Neural progenitor cell (in vitro differentiated cells): ENCODE measurements around the gene DIS3L2. TPM values are rescaled to one million over a fixed set of nuclear protein-coding genes. Genes with fewer than 3 reads are reported as not detected.

Experiments
- DNase-seq: peaks from one replicate; pipeline ENCODE4 v3.0.0-alpha.2; 2016; ENCODE audit warnings: low spot score
- H2AFZ ChIP-seq: fragments of 200-600 bp; sonication (generic); replicated peaks from 2 replicates; pipeline ENCODE4 v1.6.1; 2016; ENCODE audit warnings: antibody characterized with exemption
- H3F3A ChIP-seq: fragments of 200-600 bp; sonication (generic); 2 replicates; pipeline ENCODE4 v1.6.1; 2016; ENCODE audit warnings: antibody characterized with exemption, low read depth
- H3K27ac ChIP-seq: fragments of 200-600 bp; sonication (generic); 2 replicates; pipeline ENCODE4 v1.5.1; 2016; ENCODE audit warnings: mild to moderate bottlenecking
- H3K27me3 ChIP-seq: fragments of 200-600 bp; sonication (generic); 2 replicates; pipeline ENCODE4 v1.6.1; 2016; ENCODE audit warnings: mild to moderate bottlenecking, moderate library complexity
- H3K36me3 ChIP-seq: fragments of 200-600 bp; sonication (generic); 2 replicates; pipeline ENCODE4 v1.5.1; 2016
- H3K4me1 ChIP-seq: fragments of 200-600 bp; sonication (generic); 2 replicates; pipeline ENCODE4 v1.6.1; 2016; ENCODE audit warnings: mixed run types
- H3K4me2 ChIP-seq: fragments of 200-600 bp; sonication (generic); 2 replicates; pipeline ENCODE4 v1.6.1; 2016
- H3K4me3 ChIP-seq: fragments of 200-600 bp; sonication (generic); 2 replicates; pipeline ENCODE4 v1.5.1; 2016
- H3K79me2 ChIP-seq: fragments of 200-600 bp; sonication (generic); 2 replicates; pipeline ENCODE4 v1.6.1; 2016; ENCODE audit warnings: low read depth
- H3K9ac ChIP-seq: fragments of 200-600 bp; sonication (generic); 2 replicates; pipeline ENCODE4 v1.6.1; 2016
- H3K9me3 ChIP-seq: fragments of 200-600 bp; sonication (generic); 2 replicates; pipeline ENCODE4 v1.5.1; 2016; ENCODE audit warnings: low read depth
- H4K20me1 ChIP-seq: fragments of 200-600 bp; sonication (generic); 2 replicates; pipeline ENCODE4 v1.6.1; 2016; ENCODE audit warnings: low read depth
- H3K27ac Mint-ChIP-seq: 3 replicates; pipeline ENCODE4 v1.8.0; 2021; ENCODE audit warnings: mixed read lengths
- H3K27me3 Mint-ChIP-seq: 2 replicates; pipeline ENCODE4 v1.8.0; 2022; ENCODE audit warnings: low read depth, mild to moderate bottlenecking, inconsistent platforms, moderate library complexity, mixed read lengths; ENCODE audit not compliant: insufficient read depth
- H3K36me3 Mint-ChIP-seq: 3 replicates; pipeline ENCODE4 v1.8.0; 2021; ENCODE audit warnings: mixed read lengths
- H3K4me1 Mint-ChIP-seq: 3 replicates; pipeline ENCODE4 v1.8.0; 2021; ENCODE audit warnings: mixed read lengths
- H3K4me3 Mint-ChIP-seq: 3 replicates; pipeline ENCODE4 v1.8.0; 2021; ENCODE audit warnings: mild to moderate bottlenecking, moderate library complexity, mixed read lengths
- H3K9me3 Mint-ChIP-seq: 3 replicates; pipeline ENCODE4 v1.8.0; 2020; ENCODE audit warnings: mixed read lengths
- CTCF ChIP-seq: fragments of 200-600 bp; sonication (generic); IDR thresholded peaks from 2 replicates; pipeline ENCODE4 v1.5.1; 2017; ENCODE audit warnings: antibody characterized with exemption, mild to moderate bottlenecking
- EZH2 ChIP-seq: fragments of 200-600 bp; sonication (generic); IDR thresholded peaks from 2 replicates; pipeline ENCODE4 v1.6.1; 2017; ENCODE audit warnings: antibody characterized with exemption, mild to moderate bottlenecking, moderate library complexity
- EZH2phosphoT487 ChIP-seq: fragments of 200-600 bp; sonication (generic); IDR thresholded peaks from 2 replicates; pipeline ENCODE4 v1.6.1; 2017; ENCODE audit warnings: antibody characterized with exemption
- total RNA-seq: library from RNA; depleted of rRNA; stranded (reverse); fragments of >200 nt; gene quantifications from 2 replicates; pipeline ENCODE4 v1.2.3, GENCODE V29; 2015; ENCODE audit warnings: low replicate concordance

Gene DIS3L2
- total RNA-seq, 1 donor from 2014 or later = 23.2 TPM

GRCh38 chr2:232076272-232076671, 114.8 kb downstream of the DIS3L2 start:
- Histone ChIP-seq H3K4me2 (no peak overlapping the region), H3F3A (no peaks in the 10 kb centered on the region), H3K36me3 (no peaks in the 10 kb centered on the region), H3K79me2 (no peaks in the 10 kb centered on the region), H3K4me3 (no peak overlapping the region), H3K9me3 (no peaks in the 10 kb centered on the region), H3K27ac (no peak overlapping the region), H3K27me3 (no peaks in the 10 kb centered on the region), H3K9ac (no peak overlapping the region), H2AFZ (no peak overlapping the region), H3K4me1 (peaks cover 4% of the 10 kb centered on the region), H4K20me1 (peaks cover 5% of the 10 kb centered on the region)
- no peak for DNase-seq
- no peak for TF ChIP-seq EZH2phosphoT487
- TF ChIP-seq EZH2 = no peak
- no peak for TF ChIP-seq CTCF
- Mint-ChIP-seq H3K36me3 (no peaks in the 10 kb centered on the region), H3K27me3 (peaks cover 5% of the 10 kb centered on the region), H3K9me3 (no peaks in the 10 kb centered on the region), H3K4me3 (no peak overlapping the region), H3K4me1 (peaks cover 6% of the 10 kb centered on the region), H3K27ac (no peak overlapping the region)

- TF ChIP-seq CTCF (no peak), EZH2phosphoT487 (no peak), EZH2 (no peak)
- H4K20me1 ChIP-seq = peaks cover 5% of the 10 kb centered on the region
Measured at GRCh38 chr2:232076736-232077135, 115.2 kb downstream of the DIS3L2 start.

GRCh38 chr2:232085164-232085563, 123.7 kb downstream of the DIS3L2 start:
- Mint-ChIP-seq H3K27ac (no peak overlapping the region), H3K4me3 (no peak overlapping the region)

More at GRCh38 chr2:232076736-232077135, 115.2 kb downstream of the DIS3L2 start:
- Histone ChIP-seq H3K4me1 (peaks cover 4% of the 10 kb centered on the region), H3K9ac (no peak overlapping the region), H2AFZ (no peak overlapping the region), H3K9me3 (no peaks in the 10 kb centered on the region), H3K79me2 (no peaks in the 10 kb centered on the region), H3K4me2 (no peak overlapping the region), H3K4me3 (no peak overlapping the region), H3K36me3 (no peaks in the 10 kb centered on the region), H3K27ac (no peak overlapping the region), H3F3A (no peaks in the 10 kb centered on the region), H3K27me3 (no peaks in the 10 kb centered on the region)
- no peaks in the 10 kb centered on the region for H3K9me3 Mint-ChIP-seq
- no peak for DNase-seq
- H3K4me3 Mint-ChIP-seq = no peak overlapping the region
- H3K4me1 Mint-ChIP-seq = peaks cover 6% of the 10 kb centered on the region
- H3K27me3 Mint-ChIP-seq = peaks cover 5% of the 10 kb centered on the region
- no peak overlapping the region for H3K27ac Mint-ChIP-seq
- no peaks in the 10 kb centered on the region for H3K36me3 Mint-ChIP-seq

More at GRCh38 chr2:232085164-232085563, 123.7 kb downstream of the DIS3L2 start:
- no peaks in the 10 kb centered on the region for H3K27me3 ChIP-seq
- no peak overlapping the region for H3K27ac ChIP-seq
- H4K20me1 ChIP-seq = no peaks in the 10 kb centered on the region
- H3K4me3 ChIP-seq = no peak overlapping the region
- Mint-ChIP-seq H3K27me3 (no peaks in the 10 kb centered on the region), H3K36me3 (peaks cover 15% of the 10 kb centered on the region), H3K4me1 (peaks cover 6% of the 10 kb centered on the region), H3K9me3 (peaks cover 6% of the 10 kb centered on the region)
- no peak for DNase-seq
- TF ChIP-seq EZH2 = no peak
- no peak for TF ChIP-seq EZH2phosphoT487
- no peak for TF ChIP-seq CTCF
- H3K79me2 ChIP-seq = no peaks in the 10 kb centered on the region
- H3K36me3 ChIP-seq = no peaks in the 10 kb centered on the region
- no peaks in the 10 kb centered on the region for H3K9me3 ChIP-seq
- H3K9ac ChIP-seq = no peak overlapping the region
- H2AFZ ChIP-seq = no peak overlapping the region
- H3K4me2 ChIP-seq = no peak overlapping the region
- no peaks in the 10 kb centered on the region for H3F3A ChIP-seq
- peaks cover 5% of the 10 kb centered on the region for H3K4me1 ChIP-seq
